Measurements from ENCODE around the gene ZSWIM8.
"Not testable (repeated sequence)": the region's sequence is repeated elsewhere in the genome, so short reads cannot be mapped to it uniquely, and the experiment has no call there.

ZSWIM8 gene

GRCh38 chr10:73772281-73773151 is 12.9 kb upstream of the ZSWIM8 start:
- peak; percentile 91 for DNase-seq

- no peak for DNase-seq
Measured at GRCh38 chr10:73773152-73773879, 12.1 kb upstream of the ZSWIM8 start.

- peak; percentile 64 for DNase-seq
Measured at GRCh38 chr10:73774637-73775036, 10.8 kb upstream of the ZSWIM8 start.

- DNase-seq = no peak
Measured at GRCh38 chr10:73779018-73779417, 6.4 kb upstream of the ZSWIM8 start.

GRCh38 chr10:73779539-73780197 is 5.7 kb upstream of the ZSWIM8 start:
- DNase-seq = no peak

- DNase-seq = no peak
Measured at GRCh38 chr10:73780301-73780700, 5.1 kb upstream of the ZSWIM8 start.

- DNase-seq = no peak
Measured at GRCh38 chr10:73780966-73781365, 4.4 kb upstream of the ZSWIM8 start.

- no peak for DNase-seq
Measured at GRCh38 chr10:73781548-73781878, 3.9 kb upstream of the ZSWIM8 start.

GRCh38 chr10:73781879-73782748 is 3.3 kb upstream of the ZSWIM8 start, which contains the start of gene CHCHD1:
TSS of gene CHCHD1 (plus strand) at chr10:73782048. CDS start at chr10:73782076, 28 bp downstream.
- DNase-seq = peak; percentile 89

- no peak for DNase-seq
Measured at GRCh38 chr10:73782749-73783085, 2.7 kb upstream of the ZSWIM8 start.

GRCh38 chr10:73785721-73786511 is 510 bp downstream of the ZSWIM8 start:
- peak; percentile 63 for DNase-seq

GRCh38 chr10:73786512-73786885 is 1.1 kb downstream of the ZSWIM8 start:
- no peak for DNase-seq

GRCh38 chr10:73787031-73787800 is 1.8 kb downstream of the ZSWIM8 start:
- DNase-seq = not testable (repeated sequence)

- no peak for DNase-seq
Measured at GRCh38 chr10:73788864-73789658, 3.7 kb downstream of the ZSWIM8 start.

- no peak for DNase-seq
Measured at GRCh38 chr10:73789659-73790055, 4.3 kb downstream of the ZSWIM8 start.

GRCh38 chr10:73790886-73791625 is 5.7 kb downstream of the ZSWIM8 start:
- no peak for DNase-seq

- DNase-seq = no peak
Measured at GRCh38 chr10:73791871-73792400, 6.5 kb downstream of the ZSWIM8 start.

- no peak for DNase-seq
Measured at GRCh38 chr10:73793456-73793855, 8.1 kb downstream of the ZSWIM8 start.

- DNase-seq = not testable (repeated sequence)
Measured at GRCh38 chr10:73795491-73795890, 10.1 kb downstream of the ZSWIM8 start.
